H9 (cell line): ENCODE measurements around the gene RTP3. TPM values are rescaled to one million over a fixed set of nuclear protein-coding genes. Genes with fewer than 3 reads are reported as not detected.

ENCODE experiments used
- DNase-seq: peaks from one replicate; pipeline ENCODE4 v3.0.0-alpha.2; 2017
- H2AFZ ChIP-seq: one replicate; pipeline ENCODE4 v1.6.1; 2013; ENCODE audit warnings: mild to moderate bottlenecking, low read length, control low read depth, moderate library complexity
- H2AK5ac ChIP-seq: 2 replicates; pipeline ENCODE4 v1.6.1; 2013; ENCODE audit warnings: low read length, control low read depth, mixed read lengths; ENCODE audit not compliant: insufficient read length
- H2BK120ac ChIP-seq: one replicate; pipeline ENCODE4 v1.6.1; 2013; ENCODE audit warnings: low read depth, mild to moderate bottlenecking, low read length, control low read depth, inconsistent platforms; ENCODE audit not compliant: poor library complexity, severe bottlenecking
- H2BK12ac ChIP-seq: 2 replicates; pipeline ENCODE4 v1.6.1; 2013; ENCODE audit warnings: low read length, control low read depth, mixed read lengths, low read depth; ENCODE audit not compliant: insufficient read length
- H2BK15ac ChIP-seq: 2 replicates; pipeline ENCODE4 v1.6.1; 2013; ENCODE audit warnings: low read depth, low read length, control low read depth
- H2BK20ac ChIP-seq: one replicate; pipeline ENCODE4 v1.6.1; 2013; ENCODE audit warnings: low read depth, mild to moderate bottlenecking, low read length, control low read depth, inconsistent platforms; ENCODE audit not compliant: poor library complexity, severe bottlenecking
- H2BK5ac ChIP-seq: 2 replicates; pipeline ENCODE4 v1.6.1; 2013; ENCODE audit warnings: low read length, control low read depth, mixed read lengths; ENCODE audit not compliant: insufficient read length
- H3K14ac ChIP-seq: 2 replicates; pipeline ENCODE4 v1.6.1; 2013; ENCODE audit warnings: low read length, control low read depth; ENCODE audit not compliant: insufficient read depth
- H3K18ac ChIP-seq: 2 replicates; pipeline ENCODE4 v1.6.1; 2013; ENCODE audit warnings: low read depth, mild to moderate bottlenecking, mixed read lengths, low read length, control low read depth; ENCODE audit not compliant: insufficient read length
- H3K23ac ChIP-seq: 2 replicates; pipeline ENCODE4 v1.6.1; 2013; ENCODE audit warnings: low read length, control low read depth, mixed read lengths, low read depth; ENCODE audit not compliant: insufficient read length
- H3K23me2 ChIP-seq: 2 replicates; pipeline ENCODE4 v1.6.1; 2013; ENCODE audit warnings: low read depth, mild to moderate bottlenecking, mixed read lengths, low read length, control low read depth; ENCODE audit not compliant: insufficient read length, poor library complexity, severe bottlenecking
- H3K27ac ChIP-seq: 2 replicates; pipeline ENCODE4 v1.5.1; 2013; ENCODE audit warnings: low read length, control low read depth, mixed read lengths, low read depth; ENCODE audit not compliant: insufficient read length
- H3K27me3 ChIP-seq: 2 replicates; pipeline ENCODE4 v1.6.1; 2013; ENCODE audit warnings: low read length, control low read depth, inconsistent platforms; ENCODE audit not compliant: insufficient read depth
- H3K4ac ChIP-seq: 2 replicates; pipeline ENCODE4 v1.6.1; 2013; ENCODE audit warnings: low read depth, mild to moderate bottlenecking, control low read depth, inconsistent platforms, low read length, moderate library complexity
- H3K4me1 ChIP-seq: 2 replicates; pipeline ENCODE4 v1.6.1; 2013; ENCODE audit warnings: low read length, control low read depth, inconsistent platforms; ENCODE audit not compliant: insufficient read depth
- H3K4me2 ChIP-seq: 2 replicates; pipeline ENCODE4 v1.6.1; 2013; ENCODE audit warnings: low read length, control low read depth, mixed read lengths; ENCODE audit not compliant: insufficient read length, insufficient read depth
- H3K56ac ChIP-seq: 2 replicates; pipeline ENCODE4 v1.6.1; 2013; ENCODE audit warnings: low read depth, mild to moderate bottlenecking, mixed read lengths, low read length, control low read depth; ENCODE audit not compliant: insufficient read length
- H3K79me1 ChIP-seq: 2 replicates; pipeline ENCODE4 v1.6.1; 2013; ENCODE audit warnings: low read depth, mild to moderate bottlenecking, moderate library complexity, low read length, control low read depth, inconsistent platforms; ENCODE audit not compliant: insufficient read depth, poor library complexity, severe bottlenecking
- H3K79me2 ChIP-seq: 2 replicates; pipeline ENCODE4 v1.6.1; 2013; ENCODE audit warnings: low read length, control low read depth, inconsistent platforms; ENCODE audit not compliant: insufficient read depth
- H3K9ac ChIP-seq: 2 replicates; pipeline ENCODE4 v1.6.1; 2013; ENCODE audit warnings: low read length, control low read depth, mixed read lengths; ENCODE audit not compliant: insufficient read length; ENCODE audit errors: extremely low read depth
- H3K9me3 ChIP-seq: one replicate; pipeline ENCODE4 v1.6.1; 2013; ENCODE audit warnings: low read depth, low read length, inconsistent platforms; ENCODE audit not compliant: control insufficient read depth
- H3T11ph ChIP-seq: one replicate; pipeline ENCODE4 v1.6.1; 2013; ENCODE audit warnings: mild to moderate bottlenecking, low read length, control low read depth, inconsistent platforms
- H4K20me1 ChIP-seq: one replicate; pipeline ENCODE4 v1.6.1; 2013; ENCODE audit not compliant: control insufficient read depth, insufficient read length, insufficient read depth
- H4K5ac ChIP-seq: 2 replicates; pipeline ENCODE4 v1.6.1; 2013; ENCODE audit warnings: low read depth, mild to moderate bottlenecking, mixed read lengths, low read length, control low read depth; ENCODE audit not compliant: insufficient read length
- H4K8ac ChIP-seq: replicated peaks from 2 replicates; pipeline ENCODE4 v1.6.1; 2013; ENCODE audit warnings: low read length, control low read depth, mixed read lengths, low read depth; ENCODE audit not compliant: insufficient read length
- H4K91ac ChIP-seq: 2 replicates; pipeline ENCODE4 v1.6.1; 2013; ENCODE audit warnings: low read depth, mild to moderate bottlenecking, moderate library complexity, mixed read lengths, low read length, control low read depth; ENCODE audit not compliant: insufficient read length
- H3K27ac Mint-ChIP-seq, 3 experiments: 2 replicates in 2 of 3; 3 replicates in 1 of 3; pipeline ENCODE4 v1.8.0; 2020 to 2021; ENCODE audit warnings: mixed read lengths in 3 of 3, mild to moderate bottlenecking in 1 of 3, moderate library complexity in 1 of 3
- H3K27me3 Mint-ChIP-seq: 2 replicates; pipeline ENCODE4 v1.8.0; 2021; ENCODE audit warnings: low read depth, mild to moderate bottlenecking, moderate library complexity, mixed read lengths
- H3K36me3 Mint-ChIP-seq, 3 experiments: 2 replicates in 2 of 3; 3 replicates in 1 of 3; pipeline ENCODE4 v1.8.0; 2020 to 2021; ENCODE audit warnings: low read depth in 3 of 3, mixed read lengths in 3 of 3; ENCODE audit not compliant: insufficient read depth in 1 of 3
- H3K4me1 Mint-ChIP-seq, 2 experiments: 2 replicates each; pipeline ENCODE4 v1.8.0; 2020; ENCODE audit warnings: mixed read lengths in 2 of 2
- H3K4me3 Mint-ChIP-seq, 2 experiments: 2 replicates in 1 of 2; 3 replicates in 1 of 2; pipeline ENCODE4 v1.8.0; 2020 to 2021; ENCODE audit warnings: mild to moderate bottlenecking in 2 of 2, mixed read lengths in 2 of 2, moderate library complexity in 1 of 2
- H3K9me3 Mint-ChIP-seq, 2 experiments: 2 replicates in 1 of 2; 3 replicates in 1 of 2; pipeline ENCODE4 v1.8.0; 2020; ENCODE audit warnings: mild to moderate bottlenecking in 2 of 2, mixed read lengths in 2 of 2, moderate library complexity in 1 of 2
- CTCF ChIP-seq: fragments of 200-600 bp; sonication (generic); conservative IDR thresholded peaks from 3 replicates; pipeline ENCODE4 v1.8.0; 2021; ENCODE audit warnings: antibody characterized with exemption, mild to moderate bottlenecking
- WGBS: extraction: QIAGEN DNeasy Blood & Tissue Kit; methylation state at CpG from one replicate; pipeline ENCODE4 v1.1.7; 2013; ENCODE audit warnings: missing lambda C conversion rate, low lambda C conversion rate, mixed read lengths; ENCODE audit not compliant: insufficient read length; ENCODE audit errors: extremely low coverage; 5-methylcytosine and 5-hydroxymethylcytosine counted together
- total RNA-seq: library from RNA; stranded (reverse); gene quantifications from 2 replicates; pipeline ENCODE4 v1.2.1, GENCODE V29; 2021

The RTP3 gene
- total RNA-seq, 1 experiment from 2014 or later, result not detected

GRCh38 chr3:46501702-46502101 lies 3.9 kb downstream of the RTP3 start:
- Mint-ChIP-seq H3K36me3 (no peaks in the 10 kb centered on the region; a peak in 2 of 7 replicates), H3K4me1 (peaks cover 30 to 44% of the 10 kb centered on the region in 2 experiments), H3K9me3 (no peaks in the 10 kb centered on the region; a peak in 3 of 5 replicates), H3K27me3 (peaks cover 10% of the 10 kb centered on the region), H3K27ac (no peak overlapping the region), H3K4me3 (no peak overlapping the region)
- H3K27ac ChIP-seq, result no peak overlapping the region
- H3K18ac ChIP-seq, result no peak overlapping the region
- H2BK20ac ChIP-seq, result no peak overlapping the region
- H3K9me3 ChIP-seq, result no peaks in the 10 kb centered on the region
- peaks cover 11% of the 10 kb centered on the region for H3K4me1 ChIP-seq
- no peak for TF ChIP-seq CTCF
- H4K20me1 ChIP-seq, result no peaks in the 10 kb centered on the region
- no peaks in the 10 kb centered on the region for H3K23me2 ChIP-seq
- no peak overlapping the region for H2AFZ ChIP-seq
- no peak overlapping the region for H3K56ac ChIP-seq
- H4K8ac ChIP-seq, result no peak overlapping the region
- no peak overlapping the region for H4K5ac ChIP-seq
- no peak for DNase-seq
- no peak overlapping the region for H4K91ac ChIP-seq
- H2BK15ac ChIP-seq, result no peak overlapping the region
- H2AK5ac ChIP-seq, result no peak overlapping the region
- no peak overlapping the region for H3K4ac ChIP-seq
- H3K14ac ChIP-seq, result no peak overlapping the region
- WGBS, result no CpG with 5 or more reads among the region's 4 CpGs
- no peaks in the 10 kb centered on the region for H3K27me3 ChIP-seq
- H3K79me2 ChIP-seq, result no peaks in the 10 kb centered on the region
- H3T11ph ChIP-seq, result no peak overlapping the region
- H3K79me1 ChIP-seq, result no peaks in the 10 kb centered on the region
- no peak overlapping the region for H2BK120ac ChIP-seq
- no peak overlapping the region for H3K23ac ChIP-seq
- no peak overlapping the region for H2BK12ac ChIP-seq
- H2BK5ac ChIP-seq, result no peak overlapping the region
- no peak overlapping the region for H3K4me2 ChIP-seq
- no peak overlapping the region for H3K9ac ChIP-seq
